HG03025 (cell line): ENCODE results near the gene CCDC78.

Experiments used
- ATAC-seq: cut with Tn5 transposase; IDR thresholded peaks from one replicate; pipeline ENCODE4 v1.9.1; 2021; ENCODE audit warnings: mild to moderate bottlenecking, moderate library complexity; ENCODE audit not compliant: unreplicated experiment, low FRiP score

The CCDC78 gene

DNA sequence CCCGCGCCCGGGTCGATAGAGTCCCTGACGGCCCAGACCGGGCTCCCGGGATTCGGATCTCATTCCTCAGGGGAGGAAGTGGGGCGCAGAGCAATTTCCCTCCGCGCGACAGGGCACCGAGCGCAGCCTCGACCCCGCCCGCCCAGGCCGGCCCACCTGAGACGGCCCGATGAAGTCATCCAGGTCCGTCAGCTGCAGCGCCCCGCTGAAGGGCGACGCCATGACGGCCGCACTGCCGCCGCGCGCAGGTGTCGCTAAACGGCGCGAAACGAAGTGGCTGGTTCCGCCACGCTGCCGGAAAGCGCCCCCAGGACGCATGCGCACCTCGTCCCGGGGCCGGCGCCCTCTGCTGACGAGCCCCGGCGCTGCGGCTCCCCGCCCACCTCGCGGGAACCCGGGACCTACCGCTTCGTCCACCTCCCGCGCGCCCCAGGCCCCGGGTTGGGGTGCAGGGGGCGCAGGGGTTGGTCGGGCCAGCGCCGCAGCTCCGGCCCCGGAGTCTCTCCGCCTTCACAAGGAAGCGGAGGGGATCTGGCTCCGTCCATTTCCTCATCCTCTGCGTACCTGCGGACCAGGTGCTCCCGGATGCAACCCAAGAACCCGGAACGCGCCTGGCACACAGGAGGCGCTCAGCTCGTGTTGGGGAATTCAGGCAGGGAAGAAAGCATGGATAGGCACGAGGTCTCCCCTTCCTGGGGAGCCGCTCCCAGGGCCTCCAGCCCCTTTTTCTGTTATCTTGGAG, 14.7 kb upstream of the CCDC78 start, which contains the start of gene CIAO3:
Gene CIAO3 (minus strand): TSS at position 234 of the 742 bp plus-strand sequence. CDS start 12 bp downstream, at position 222.
- ATAC-seq: peak; percentile 46

DNA sequence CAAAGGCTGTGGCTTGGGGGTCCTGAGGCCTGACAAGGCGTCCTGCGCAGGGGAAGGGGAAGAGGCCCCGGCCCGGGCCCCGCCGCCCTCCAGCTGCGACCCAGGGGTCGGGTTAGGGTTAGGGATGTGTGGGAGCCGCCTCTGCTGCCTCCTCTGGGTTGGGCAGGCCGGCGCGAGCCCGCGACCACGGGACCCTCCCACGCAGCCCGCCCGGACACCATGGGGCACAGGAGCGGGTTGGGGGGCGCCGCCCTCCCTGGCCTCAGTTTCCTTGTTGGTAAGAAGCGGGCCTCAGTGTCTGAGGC, 14.2 kb upstream of the CCDC78 start:
- no peak for ATAC-seq

DNA sequence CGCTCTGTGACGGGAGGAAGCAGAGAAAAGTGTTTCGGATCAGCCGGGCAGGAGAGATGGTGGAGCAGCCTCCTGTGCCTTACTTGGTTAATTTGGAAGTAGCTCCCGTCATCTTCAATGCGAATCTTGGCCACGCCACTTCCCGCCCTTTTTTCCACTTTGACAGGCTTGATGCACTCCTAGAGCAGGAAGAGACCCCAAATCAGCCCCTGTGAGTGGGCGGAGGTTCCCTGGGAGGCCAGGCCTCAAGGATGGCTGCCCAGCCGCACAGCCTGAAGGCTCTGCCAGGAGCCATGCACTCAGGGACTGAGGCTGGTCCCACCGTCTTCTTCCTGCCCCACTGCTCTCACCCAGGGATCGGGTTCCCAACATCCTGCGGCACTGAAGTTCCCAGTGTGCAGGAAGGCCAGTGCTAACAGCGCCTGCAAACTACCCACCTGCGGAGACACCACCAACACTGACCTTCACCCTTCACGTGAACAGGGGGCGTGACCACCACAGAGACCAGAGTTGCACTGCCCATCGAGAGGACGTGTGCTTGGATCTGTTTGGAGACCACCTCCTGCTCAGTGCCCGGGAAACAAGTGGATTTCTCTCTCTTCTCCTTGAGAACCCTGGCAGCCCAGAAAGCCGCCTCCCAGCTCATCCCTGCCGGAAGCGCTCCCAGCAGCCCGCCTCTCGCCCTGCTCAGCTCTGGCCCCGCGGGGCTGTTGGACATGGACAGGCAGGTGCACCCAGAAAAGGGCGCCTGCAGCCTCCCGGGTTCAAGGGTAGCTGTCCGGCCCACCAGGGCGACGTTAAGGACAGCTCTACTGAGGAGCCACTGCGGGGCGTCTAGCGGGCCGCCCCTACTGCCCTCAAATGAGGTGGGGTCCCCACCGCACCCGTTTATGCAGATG, 13.6 kb upstream of the CCDC78 start:
- no peak for ATAC-seq

DNA sequence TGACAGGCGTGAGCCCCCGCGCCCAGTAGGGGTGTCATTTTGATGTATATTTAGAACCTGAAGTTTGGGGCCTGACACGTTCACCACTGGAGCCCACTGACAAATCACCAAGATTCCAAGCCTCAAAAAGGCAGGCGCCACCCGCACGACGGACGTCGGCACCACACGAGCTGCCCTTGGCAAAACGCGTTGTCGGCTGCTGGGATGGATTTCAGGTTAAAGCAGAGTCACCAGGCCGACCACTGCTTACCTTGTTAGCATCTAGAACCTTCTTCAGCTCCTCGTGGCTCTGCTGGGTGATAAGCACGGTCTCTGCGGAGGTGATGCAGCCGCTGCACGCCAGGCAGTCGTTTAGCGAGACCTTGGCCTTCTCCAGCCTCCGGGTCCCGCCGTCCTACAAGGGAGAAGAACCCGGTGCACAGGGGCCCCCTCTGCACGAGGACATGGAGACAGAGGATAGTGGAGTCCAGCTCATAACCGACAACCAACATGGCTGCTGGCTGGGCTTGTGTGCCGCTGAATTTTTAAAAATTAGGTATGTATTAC, 10.8 kb upstream of the CCDC78 start:
- ATAC-seq: no peak

DNA sequence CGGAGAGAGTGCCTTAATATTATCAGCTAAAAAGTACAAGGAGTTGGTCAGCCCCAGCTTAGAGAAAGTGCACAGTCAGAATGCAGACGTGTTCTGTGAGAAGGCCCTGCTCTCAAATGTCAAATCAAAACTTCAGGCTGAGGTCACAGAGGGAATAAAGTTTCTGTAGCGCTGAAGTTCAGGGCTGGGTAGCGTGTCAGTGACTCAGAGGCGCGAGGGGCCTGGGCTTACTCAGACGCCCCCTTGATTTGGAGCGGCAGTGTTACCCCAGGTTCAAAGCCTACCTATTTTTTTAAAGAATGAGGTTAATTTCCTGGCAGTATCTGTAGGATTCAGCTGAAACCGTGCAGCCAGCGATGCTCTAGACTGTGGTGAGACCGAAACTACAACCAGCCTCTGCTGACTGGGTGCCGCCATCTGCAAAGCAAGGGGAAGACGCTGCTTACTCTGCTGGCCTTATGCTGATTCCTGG, 9.8 kb upstream of the CCDC78 start:
- ATAC-seq: no peak

DNA sequence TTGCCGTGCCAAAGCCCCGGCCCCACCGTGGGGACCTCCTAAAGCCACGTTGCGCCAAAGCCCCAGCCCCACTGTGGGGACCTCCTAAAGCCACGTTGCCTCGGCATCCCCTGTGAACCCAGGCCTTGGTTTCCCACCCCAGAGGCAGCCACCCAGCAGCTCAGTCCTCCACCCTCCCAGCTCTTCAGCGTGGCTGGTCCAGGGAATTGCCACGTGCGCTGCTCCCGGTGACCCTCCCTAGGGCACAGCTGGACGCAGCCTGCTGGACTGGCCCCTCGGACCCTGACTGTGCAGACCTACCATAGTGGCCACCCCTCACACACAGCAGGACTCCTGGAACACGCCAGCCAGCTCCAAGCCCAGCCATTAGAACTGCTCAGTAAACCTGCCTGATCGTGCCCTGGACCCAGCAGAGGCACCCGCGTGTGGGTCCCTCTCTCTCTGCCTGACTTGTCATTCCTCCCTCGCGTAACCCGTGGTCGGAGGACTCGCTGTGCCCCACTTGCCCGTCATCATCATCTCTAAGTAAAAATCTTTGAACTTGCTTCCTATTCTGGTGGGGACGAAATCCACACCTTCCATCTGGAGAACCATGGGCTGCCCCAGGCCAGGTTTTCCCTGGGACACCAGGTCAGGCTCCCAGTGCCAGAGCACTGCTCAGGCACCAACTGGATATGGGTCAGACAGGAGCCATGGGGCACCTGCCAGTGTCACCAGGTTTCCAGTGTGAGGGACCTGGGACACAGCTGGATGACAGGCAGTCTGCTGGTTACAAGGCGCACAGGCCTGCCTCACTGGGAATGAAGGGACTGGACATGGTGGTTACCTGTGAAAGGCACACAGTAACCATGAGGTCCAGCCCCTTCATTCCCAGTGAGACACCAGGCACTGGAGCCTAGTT, 9.0 kb upstream of the CCDC78 start:
- no peak for ATAC-seq

DNA sequence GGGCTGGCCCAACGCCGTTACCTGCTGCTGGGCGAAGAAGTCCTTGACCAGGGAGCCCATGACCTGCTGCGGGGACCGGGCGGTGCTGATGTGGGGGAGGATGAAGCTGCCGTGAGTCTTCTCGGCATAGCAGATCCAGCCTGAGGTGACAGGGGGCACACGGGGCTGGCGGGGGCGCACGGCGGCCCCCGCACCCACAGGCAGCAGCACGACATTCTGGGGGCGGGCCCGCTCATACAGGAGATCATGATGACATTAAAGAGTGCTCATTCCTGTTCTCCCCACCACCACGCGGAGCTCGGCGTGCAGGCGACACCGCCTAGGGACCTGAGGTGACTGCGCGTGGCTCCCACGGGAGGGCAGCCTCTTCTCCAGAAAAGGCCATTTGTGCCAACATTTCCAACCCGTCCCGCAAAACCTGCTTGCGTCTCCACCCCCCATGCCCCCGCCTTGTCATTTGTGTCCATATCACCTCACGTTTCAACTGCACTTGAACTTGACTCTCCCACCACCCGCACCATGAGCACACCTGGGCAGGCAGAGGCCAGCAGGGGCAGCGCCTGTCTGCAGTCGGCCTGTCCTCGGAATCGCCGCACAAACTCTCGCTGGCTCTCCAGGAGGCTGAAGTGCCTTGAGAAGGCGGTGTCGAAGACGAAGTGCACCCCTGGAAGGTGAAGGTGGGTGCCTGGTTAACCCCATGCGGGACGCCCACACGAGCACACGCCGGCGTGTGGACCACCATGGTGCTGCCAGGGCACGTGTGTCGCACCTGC, 8.2 kb upstream of the CCDC78 start:
- ATAC-seq: no peak

DNA sequence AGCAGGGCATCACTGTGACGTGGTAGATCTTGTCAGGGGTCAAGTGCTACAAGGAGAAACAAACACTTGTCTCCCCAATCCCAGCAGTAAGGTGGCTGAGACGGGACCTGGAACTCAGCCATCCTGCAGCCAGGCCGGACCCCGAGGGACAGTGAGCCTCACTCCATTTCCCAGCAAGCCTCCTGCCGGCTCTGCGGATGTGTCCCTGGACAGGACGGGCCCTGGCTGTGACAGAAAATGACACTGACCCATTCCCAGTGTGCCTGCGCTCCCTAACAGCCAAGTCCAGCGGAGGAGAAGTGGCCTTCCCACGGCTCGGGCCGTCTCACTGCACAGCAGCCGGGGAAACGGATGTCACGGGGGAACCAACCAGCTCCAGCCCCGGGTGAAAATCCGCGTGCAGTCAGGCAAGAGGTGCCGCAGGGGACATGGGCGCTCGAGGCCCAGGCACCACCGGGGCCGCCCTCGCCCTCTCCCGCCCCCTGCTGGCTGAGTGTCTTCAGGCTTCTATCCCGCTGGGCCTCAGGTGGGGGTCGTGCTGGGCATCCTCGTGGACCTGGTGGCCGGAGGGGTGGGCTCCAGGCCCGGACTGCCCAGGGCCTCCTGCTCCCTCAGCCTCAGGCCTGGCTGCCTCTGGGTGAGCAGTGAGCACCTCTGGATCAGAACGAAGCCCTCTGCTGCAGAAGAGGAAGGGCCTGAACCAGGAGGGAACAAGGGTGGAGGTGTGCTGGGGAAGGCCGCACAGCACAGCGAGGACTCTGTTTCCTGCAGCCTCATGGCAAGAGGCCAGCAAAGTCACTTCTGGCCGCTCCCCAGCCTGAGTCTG, 7.4 kb upstream of the CCDC78 start:
- ATAC-seq: no peak

DNA sequence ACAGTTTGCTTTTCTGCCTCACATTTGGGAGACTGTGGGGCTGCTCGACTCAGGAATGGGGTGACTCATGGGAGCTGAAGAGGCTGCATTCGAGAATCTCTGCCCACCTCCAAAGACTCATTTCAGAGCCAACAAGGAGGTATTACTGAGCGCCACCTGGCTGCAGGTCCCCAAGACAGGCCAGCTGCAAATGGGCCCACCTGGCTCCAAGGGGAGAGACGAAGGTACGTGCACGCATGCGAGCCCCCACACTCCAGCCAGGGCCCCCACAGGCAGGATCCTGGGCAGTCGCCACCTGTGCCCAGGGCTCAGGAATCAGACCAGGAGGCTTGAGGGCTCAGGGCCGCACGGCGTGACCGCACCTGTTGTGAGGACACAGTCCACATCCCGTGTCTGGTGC, 6.7 kb upstream of the CCDC78 start:
- ATAC-seq: no peak

DNA sequence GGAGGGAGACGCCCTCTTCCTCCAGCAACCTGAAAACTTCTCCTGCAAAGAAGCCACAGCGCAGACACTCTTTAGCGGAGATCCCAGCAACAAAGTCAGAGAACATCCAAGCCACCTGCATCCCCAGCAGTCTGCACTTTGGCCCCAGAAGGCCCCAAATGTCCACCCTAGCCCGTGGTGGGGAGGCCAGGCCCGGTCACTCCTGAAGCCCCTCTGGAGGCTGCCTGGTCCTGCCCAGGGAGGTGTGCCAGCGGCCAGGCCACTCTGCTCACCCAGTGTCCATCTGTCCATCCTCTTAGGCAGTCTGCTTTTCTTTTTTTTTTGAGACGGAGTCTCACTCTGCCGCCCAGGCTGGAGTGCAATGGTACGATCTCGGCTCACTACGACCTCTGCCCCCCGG, 6.1 kb upstream of the CCDC78 start:
- ATAC-seq: no peak

DNA sequence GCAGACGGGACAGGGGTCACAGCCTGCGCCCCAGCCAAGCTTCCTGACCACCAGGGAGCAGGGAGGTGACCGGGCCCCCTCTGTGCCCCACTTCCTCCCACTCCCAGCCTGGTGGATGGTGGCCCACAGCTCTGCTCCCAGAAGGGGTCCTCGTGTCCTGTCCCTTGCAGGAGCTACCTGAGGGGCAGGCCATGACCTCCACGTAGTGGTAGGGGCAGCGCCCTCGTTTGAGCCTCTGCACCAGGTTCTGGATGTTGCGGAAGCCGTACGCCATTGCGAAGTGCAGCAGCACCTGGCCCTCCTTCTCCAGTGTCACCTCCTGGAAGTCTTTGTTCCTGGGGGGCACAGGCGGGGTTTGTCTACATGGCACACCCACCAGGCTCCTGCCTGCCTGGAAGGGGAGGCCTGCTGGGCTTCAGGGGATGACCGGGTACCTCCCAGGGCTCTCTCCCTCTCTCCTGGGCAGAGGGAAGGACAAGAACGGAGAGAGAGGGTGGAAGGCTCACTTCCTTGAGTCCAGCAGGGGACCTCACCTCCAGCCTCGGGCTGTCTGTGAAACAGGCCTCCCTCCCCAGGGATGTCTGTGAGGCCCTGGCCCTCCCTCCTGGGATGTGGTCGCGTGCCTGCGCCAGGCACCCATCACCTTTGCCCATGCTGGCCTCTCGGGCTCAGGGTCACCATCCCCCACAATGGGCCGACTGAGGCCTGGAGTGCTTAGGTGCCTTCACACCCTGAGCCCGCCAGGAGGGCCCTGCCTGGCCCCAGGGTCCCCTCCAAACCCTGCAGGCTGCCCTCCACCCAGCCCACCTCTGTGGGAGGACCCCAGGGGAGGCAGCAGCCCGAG, 4.6 kb upstream of the CCDC78 start:
- ATAC-seq: no peak

DNA sequence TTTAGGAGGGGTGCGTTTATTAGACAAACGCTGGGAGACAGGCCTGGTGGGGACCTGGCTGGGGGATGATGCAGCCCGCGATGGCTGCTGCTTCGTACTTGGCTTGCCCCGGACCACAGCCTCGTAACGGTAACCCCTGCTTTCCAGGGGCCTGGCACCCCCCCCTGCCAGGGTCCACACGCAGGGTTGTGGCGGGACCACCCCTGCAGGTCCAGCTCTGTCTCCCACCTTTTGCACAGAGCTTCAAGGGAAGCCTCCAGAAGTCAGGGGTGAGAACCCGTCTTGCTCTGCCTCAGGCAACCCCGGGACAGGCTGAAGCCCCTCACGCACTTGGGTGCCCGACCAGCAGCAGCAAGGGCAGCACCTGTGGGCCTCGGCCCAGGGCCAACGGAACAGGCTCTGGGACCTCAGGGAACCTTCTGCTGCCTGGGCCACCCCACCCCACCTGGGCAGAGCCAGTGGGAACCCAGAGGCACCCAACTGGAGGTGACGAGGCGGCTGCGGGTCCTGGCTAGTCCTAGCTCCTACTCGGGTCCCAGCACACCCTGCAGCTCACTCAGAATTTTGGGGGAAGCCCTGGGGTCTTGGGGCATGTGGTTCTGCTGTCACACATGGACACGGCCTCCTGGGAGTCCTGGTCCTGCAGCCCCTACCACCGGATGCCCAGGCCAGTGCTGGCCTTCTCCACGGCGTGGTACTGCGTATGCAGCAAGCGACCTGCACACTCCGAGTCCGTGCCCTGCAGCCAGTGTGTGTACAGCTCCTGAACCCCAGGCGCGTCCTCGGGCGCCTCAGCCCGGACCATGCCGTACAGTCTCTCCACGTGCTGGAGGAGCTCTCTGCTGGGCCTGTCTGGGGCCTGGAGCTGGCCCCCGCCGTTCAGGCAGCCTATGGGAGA, 3.8 kb upstream of the CCDC78 start:
- no peak for ATAC-seq

DNA sequence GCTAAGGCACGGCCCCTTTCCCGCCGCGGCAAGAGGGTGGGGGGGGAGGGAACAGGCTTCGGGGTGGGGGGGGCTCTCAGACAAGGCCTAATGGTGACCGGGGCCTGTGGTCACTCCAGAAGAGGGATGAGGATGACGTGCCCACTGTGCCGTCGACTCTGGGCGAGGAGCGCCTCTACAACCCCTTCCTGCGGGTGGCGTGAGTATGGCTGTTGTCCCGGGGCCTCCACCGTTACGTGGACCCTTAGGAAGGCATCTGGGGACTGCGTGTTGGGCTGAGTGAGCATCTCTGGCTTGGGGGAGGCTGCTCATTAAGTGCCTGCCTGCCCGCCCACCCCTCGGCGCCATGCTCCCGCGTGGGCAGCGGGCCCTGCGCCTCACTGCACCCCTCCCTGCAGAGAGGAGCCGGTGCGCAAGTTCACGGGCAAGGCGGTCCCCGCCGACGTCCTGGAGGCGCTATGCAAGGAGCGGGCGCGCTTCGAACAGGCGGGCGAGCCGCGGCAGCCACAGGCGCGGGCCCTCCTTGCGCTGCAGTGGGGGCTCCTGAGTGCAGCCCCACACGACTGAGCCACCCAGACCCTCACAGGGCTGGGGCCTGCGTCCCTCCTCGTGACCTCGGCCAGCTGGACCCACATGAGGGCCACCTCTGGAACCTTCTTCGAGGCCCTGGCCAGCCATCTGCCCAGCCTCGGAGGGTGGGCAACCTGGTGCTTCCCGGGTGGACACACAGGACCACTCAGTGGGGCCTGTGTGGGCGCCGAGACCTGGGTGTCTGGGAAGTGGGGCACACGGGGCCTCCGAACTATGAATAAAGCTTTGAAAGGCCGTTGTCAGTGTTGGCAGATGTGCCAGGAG, 2.9 kb upstream of the CCDC78 start:
- no peak for ATAC-seq

DNA sequence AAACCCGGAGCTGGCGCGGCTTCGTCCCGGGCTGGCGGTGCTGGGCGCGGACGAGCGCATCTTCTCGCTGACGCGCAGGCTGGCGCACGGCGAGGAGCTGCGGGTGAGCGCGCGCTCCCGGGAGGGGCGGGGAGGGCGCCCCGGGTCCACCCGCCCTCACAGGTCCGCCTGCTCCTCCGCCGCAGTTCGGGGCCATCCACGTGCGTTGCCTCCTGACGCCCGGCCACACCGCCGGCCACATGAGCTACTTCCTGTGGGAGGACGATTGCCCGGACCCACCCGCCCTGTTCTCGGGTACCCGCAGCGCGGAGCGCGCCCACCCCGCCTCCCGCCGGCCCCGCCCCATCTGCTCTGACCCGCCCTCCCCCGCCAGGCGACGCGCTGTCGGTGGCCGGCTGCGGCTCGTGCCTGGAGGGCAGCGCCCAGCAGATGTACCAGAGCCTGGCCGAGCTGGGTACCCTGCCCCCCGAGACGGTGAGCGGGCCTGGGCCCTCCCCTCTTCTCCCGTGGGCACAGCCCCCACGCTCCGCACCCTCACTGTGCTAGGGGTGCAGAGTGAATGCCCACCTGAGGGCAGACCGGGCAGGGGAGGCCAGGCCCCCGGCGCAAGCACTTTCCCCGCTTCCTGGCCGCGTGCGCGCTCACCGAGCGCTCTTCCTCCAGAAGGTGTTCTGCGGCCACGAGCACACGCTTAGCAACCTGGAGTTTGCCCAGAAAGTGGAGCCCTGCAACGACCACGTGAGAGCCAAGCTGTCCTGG, 2.1 kb upstream of the CCDC78 start:
- ATAC-seq: no peak

DNA sequence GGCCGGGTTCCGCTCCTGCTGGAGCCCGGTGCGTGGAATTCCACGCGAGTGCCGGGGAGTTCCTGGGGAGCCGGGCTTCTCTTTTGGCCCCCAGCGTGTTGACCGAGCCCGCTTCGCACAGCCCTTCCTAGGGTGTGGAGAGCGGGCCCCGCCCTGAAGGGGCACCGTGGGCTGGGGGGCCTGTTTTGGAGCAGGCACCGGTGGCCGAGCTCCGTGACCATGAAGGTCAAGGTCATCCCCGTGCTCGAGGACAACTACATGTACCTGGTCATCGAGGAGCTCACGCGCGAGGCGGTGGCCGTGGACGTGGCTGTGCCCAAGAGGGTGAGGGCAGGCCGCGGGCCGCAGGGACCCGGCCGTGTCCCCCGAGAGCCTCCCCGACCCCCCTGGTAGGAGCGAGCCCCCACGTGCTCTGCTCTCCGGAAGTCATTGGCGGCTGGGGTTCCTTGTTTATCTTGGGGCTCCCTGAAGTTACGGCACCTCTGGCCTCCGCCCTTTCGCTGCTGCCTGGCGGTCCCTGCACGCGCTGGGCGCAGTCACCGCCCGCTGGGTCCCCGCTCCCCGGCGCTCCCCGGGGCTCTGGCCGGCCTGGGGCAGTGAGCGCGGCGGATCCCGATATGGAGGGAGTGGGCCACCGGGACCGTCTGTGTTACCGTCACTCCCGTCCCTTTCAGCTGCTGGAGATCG, 1.2 kb upstream of the CCDC78 start:
- no peak for ATAC-seq
